H9 (cell line): ENCODE results near the gene LMX1B. TPM values are rescaled to one million over a fixed set of nuclear protein-coding genes. Genes with fewer than 3 reads are reported as not detected.

Source experiments
- DNase-seq: peaks from one replicate; pipeline ENCODE4 v3.0.0-alpha.2; 2017
- H2AFZ ChIP-seq: one replicate; pipeline ENCODE4 v1.6.1; 2013; ENCODE audit warnings: mild to moderate bottlenecking, low read length, control low read depth, moderate library complexity
- H2AK5ac ChIP-seq: 2 replicates; pipeline ENCODE4 v1.6.1; 2013; ENCODE audit warnings: low read length, control low read depth, mixed read lengths; ENCODE audit not compliant: insufficient read length
- H2BK120ac ChIP-seq: one replicate; pipeline ENCODE4 v1.6.1; 2013; ENCODE audit warnings: low read depth, mild to moderate bottlenecking, low read length, control low read depth, inconsistent platforms; ENCODE audit not compliant: poor library complexity, severe bottlenecking
- H2BK12ac ChIP-seq: 2 replicates; pipeline ENCODE4 v1.6.1; 2013; ENCODE audit warnings: low read length, control low read depth, mixed read lengths, low read depth; ENCODE audit not compliant: insufficient read length
- H2BK15ac ChIP-seq: 2 replicates; pipeline ENCODE4 v1.6.1; 2013; ENCODE audit warnings: low read depth, low read length, control low read depth
- H2BK20ac ChIP-seq: one replicate; pipeline ENCODE4 v1.6.1; 2013; ENCODE audit warnings: low read depth, mild to moderate bottlenecking, low read length, control low read depth, inconsistent platforms; ENCODE audit not compliant: poor library complexity, severe bottlenecking
- H2BK5ac ChIP-seq: 2 replicates; pipeline ENCODE4 v1.6.1; 2013; ENCODE audit warnings: low read length, control low read depth, mixed read lengths; ENCODE audit not compliant: insufficient read length
- H3K14ac ChIP-seq: 2 replicates; pipeline ENCODE4 v1.6.1; 2013; ENCODE audit warnings: low read length, control low read depth; ENCODE audit not compliant: insufficient read depth
- H3K18ac ChIP-seq: 2 replicates; pipeline ENCODE4 v1.6.1; 2013; ENCODE audit warnings: low read depth, mild to moderate bottlenecking, mixed read lengths, low read length, control low read depth; ENCODE audit not compliant: insufficient read length
- H3K23ac ChIP-seq: 2 replicates; pipeline ENCODE4 v1.6.1; 2013; ENCODE audit warnings: low read length, control low read depth, mixed read lengths, low read depth; ENCODE audit not compliant: insufficient read length
- H3K23me2 ChIP-seq: 2 replicates; pipeline ENCODE4 v1.6.1; 2013; ENCODE audit warnings: low read depth, mild to moderate bottlenecking, mixed read lengths, low read length, control low read depth; ENCODE audit not compliant: insufficient read length, poor library complexity, severe bottlenecking
- H3K27ac ChIP-seq: 2 replicates; pipeline ENCODE4 v1.5.1; 2013; ENCODE audit warnings: low read length, control low read depth, mixed read lengths, low read depth; ENCODE audit not compliant: insufficient read length
- H3K27me3 ChIP-seq: 2 replicates; pipeline ENCODE4 v1.6.1; 2013; ENCODE audit warnings: low read length, control low read depth, inconsistent platforms; ENCODE audit not compliant: insufficient read depth
- H3K4ac ChIP-seq: 2 replicates; pipeline ENCODE4 v1.6.1; 2013; ENCODE audit warnings: low read depth, mild to moderate bottlenecking, control low read depth, inconsistent platforms, low read length, moderate library complexity
- H3K4me1 ChIP-seq: 2 replicates; pipeline ENCODE4 v1.6.1; 2013; ENCODE audit warnings: low read length, control low read depth, inconsistent platforms; ENCODE audit not compliant: insufficient read depth
- H3K4me2 ChIP-seq: 2 replicates; pipeline ENCODE4 v1.6.1; 2013; ENCODE audit warnings: low read length, control low read depth, mixed read lengths; ENCODE audit not compliant: insufficient read length, insufficient read depth
- H3K56ac ChIP-seq: 2 replicates; pipeline ENCODE4 v1.6.1; 2013; ENCODE audit warnings: low read depth, mild to moderate bottlenecking, mixed read lengths, low read length, control low read depth; ENCODE audit not compliant: insufficient read length
- H3K79me1 ChIP-seq: 2 replicates; pipeline ENCODE4 v1.6.1; 2013; ENCODE audit warnings: low read depth, mild to moderate bottlenecking, moderate library complexity, low read length, control low read depth, inconsistent platforms; ENCODE audit not compliant: insufficient read depth, poor library complexity, severe bottlenecking
- H3K79me2 ChIP-seq: 2 replicates; pipeline ENCODE4 v1.6.1; 2013; ENCODE audit warnings: low read length, control low read depth, inconsistent platforms; ENCODE audit not compliant: insufficient read depth
- H3K9ac ChIP-seq: 2 replicates; pipeline ENCODE4 v1.6.1; 2013; ENCODE audit warnings: low read length, control low read depth, mixed read lengths; ENCODE audit not compliant: insufficient read length; ENCODE audit errors: extremely low read depth
- H3K9me3 ChIP-seq: one replicate; pipeline ENCODE4 v1.6.1; 2013; ENCODE audit warnings: low read depth, low read length, inconsistent platforms; ENCODE audit not compliant: control insufficient read depth
- H3T11ph ChIP-seq: one replicate; pipeline ENCODE4 v1.6.1; 2013; ENCODE audit warnings: mild to moderate bottlenecking, low read length, control low read depth, inconsistent platforms
- H4K20me1 ChIP-seq: one replicate; pipeline ENCODE4 v1.6.1; 2013; ENCODE audit not compliant: control insufficient read depth, insufficient read length, insufficient read depth
- H4K5ac ChIP-seq: 2 replicates; pipeline ENCODE4 v1.6.1; 2013; ENCODE audit warnings: low read depth, mild to moderate bottlenecking, mixed read lengths, low read length, control low read depth; ENCODE audit not compliant: insufficient read length
- H4K8ac ChIP-seq: replicated peaks from 2 replicates; pipeline ENCODE4 v1.6.1; 2013; ENCODE audit warnings: low read length, control low read depth, mixed read lengths, low read depth; ENCODE audit not compliant: insufficient read length
- H4K91ac ChIP-seq: 2 replicates; pipeline ENCODE4 v1.6.1; 2013; ENCODE audit warnings: low read depth, mild to moderate bottlenecking, moderate library complexity, mixed read lengths, low read length, control low read depth; ENCODE audit not compliant: insufficient read length
- H3K27ac Mint-ChIP-seq, 3 experiments: 2 replicates in 2 of 3; 3 replicates in 1 of 3; pipeline ENCODE4 v1.8.0; 2020 to 2021; ENCODE audit warnings: mixed read lengths in 3 of 3, mild to moderate bottlenecking in 1 of 3, moderate library complexity in 1 of 3
- H3K27me3 Mint-ChIP-seq: 2 replicates; pipeline ENCODE4 v1.8.0; 2021; ENCODE audit warnings: low read depth, mild to moderate bottlenecking, moderate library complexity, mixed read lengths
- H3K36me3 Mint-ChIP-seq, 3 experiments: 2 replicates in 2 of 3; 3 replicates in 1 of 3; pipeline ENCODE4 v1.8.0; 2020 to 2021; ENCODE audit warnings: low read depth in 3 of 3, mixed read lengths in 3 of 3; ENCODE audit not compliant: insufficient read depth in 1 of 3
- H3K4me1 Mint-ChIP-seq, 2 experiments: 2 replicates each; pipeline ENCODE4 v1.8.0; 2020; ENCODE audit warnings: mixed read lengths in 2 of 2
- H3K4me3 Mint-ChIP-seq, 2 experiments: 2 replicates in 1 of 2; 3 replicates in 1 of 2; pipeline ENCODE4 v1.8.0; 2020 to 2021; ENCODE audit warnings: mild to moderate bottlenecking in 2 of 2, mixed read lengths in 2 of 2, moderate library complexity in 1 of 2
- H3K9me3 Mint-ChIP-seq, 2 experiments: 2 replicates in 1 of 2; 3 replicates in 1 of 2; pipeline ENCODE4 v1.8.0; 2020; ENCODE audit warnings: mild to moderate bottlenecking in 2 of 2, mixed read lengths in 2 of 2, moderate library complexity in 1 of 2
- WGBS: extraction: QIAGEN DNeasy Blood & Tissue Kit; methylation state at CpG from one replicate; pipeline ENCODE4 v1.1.7; 2013; ENCODE audit warnings: missing lambda C conversion rate, low lambda C conversion rate, mixed read lengths; ENCODE audit not compliant: insufficient read length; ENCODE audit errors: extremely low coverage; 5-methylcytosine and 5-hydroxymethylcytosine counted together
- total RNA-seq: library from RNA; stranded (reverse); gene quantifications from 2 replicates; pipeline ENCODE4 v1.2.1, GENCODE V29; 2021
- TF ChIP-seq, protein P1 (sequence below): fragments of 200-600 bp; sonication (generic); conservative IDR thresholded peaks from 3 replicates; pipeline ENCODE4 v1.8.0; 2021; ENCODE audit warnings: antibody characterized with exemption, mild to moderate bottlenecking

LMX1B gene
- total RNA-seq, 1 experiment from 2014 or later, result 0.85 TPM

- peaks cover 16 to 40% of the 10 kb centered on the region in 2 experiments for H3K4me1 Mint-ChIP-seq
Measured at GRCh38 chr9:126647585-126648411, 34.1 kb downstream of the LMX1B start.

More at GRCh38 chr9:126647585-126648411, 34.1 kb downstream of the LMX1B start:
- Histone ChIP-seq H3K56ac (no peak overlapping the region), H2BK120ac (no peak overlapping the region), H3T11ph (no peak overlapping the region), H3K4me1 (no peaks in the 10 kb centered on the region), H2BK20ac (no peak overlapping the region), H2AFZ (no peak overlapping the region), H4K91ac (no peak overlapping the region), H3K4me2 (no peak overlapping the region), H2BK12ac (no peak overlapping the region), H3K27ac (no peak overlapping the region), H3K9ac (no peak overlapping the region), H3K18ac (no peak overlapping the region), H3K9me3 (no peaks in the 10 kb centered on the region), H2AK5ac (no peak overlapping the region), H2BK5ac (no peak overlapping the region), H3K79me1 (no peaks in the 10 kb centered on the region), H2BK15ac (no peak overlapping the region), H3K4ac (no peak overlapping the region), H4K8ac (no peak overlapping the region), H3K23ac (no peak overlapping the region), H3K23me2 (no peaks in the 10 kb centered on the region), H4K5ac (no peak overlapping the region), H3K14ac (no peak overlapping the region), H3K79me2 (no peaks in the 10 kb centered on the region), H3K27me3 (no peaks in the 10 kb centered on the region), H4K20me1 (no peaks in the 10 kb centered on the region)
- Mint-ChIP-seq H3K36me3 (no peaks in the 10 kb centered on the region), H3K9me3 (no peaks in the 10 kb centered on the region; a peak in 1 of 5 replicates), H3K4me3 (no peak overlapping the region), H3K27ac (no peak overlapping the region), H3K27me3 (peaks cover 86% of the 10 kb centered on the region)
- WGBS, result no CpG with 5 or more reads among the region's 16 CpGs
- TF ChIP-seq, protein P1, sequence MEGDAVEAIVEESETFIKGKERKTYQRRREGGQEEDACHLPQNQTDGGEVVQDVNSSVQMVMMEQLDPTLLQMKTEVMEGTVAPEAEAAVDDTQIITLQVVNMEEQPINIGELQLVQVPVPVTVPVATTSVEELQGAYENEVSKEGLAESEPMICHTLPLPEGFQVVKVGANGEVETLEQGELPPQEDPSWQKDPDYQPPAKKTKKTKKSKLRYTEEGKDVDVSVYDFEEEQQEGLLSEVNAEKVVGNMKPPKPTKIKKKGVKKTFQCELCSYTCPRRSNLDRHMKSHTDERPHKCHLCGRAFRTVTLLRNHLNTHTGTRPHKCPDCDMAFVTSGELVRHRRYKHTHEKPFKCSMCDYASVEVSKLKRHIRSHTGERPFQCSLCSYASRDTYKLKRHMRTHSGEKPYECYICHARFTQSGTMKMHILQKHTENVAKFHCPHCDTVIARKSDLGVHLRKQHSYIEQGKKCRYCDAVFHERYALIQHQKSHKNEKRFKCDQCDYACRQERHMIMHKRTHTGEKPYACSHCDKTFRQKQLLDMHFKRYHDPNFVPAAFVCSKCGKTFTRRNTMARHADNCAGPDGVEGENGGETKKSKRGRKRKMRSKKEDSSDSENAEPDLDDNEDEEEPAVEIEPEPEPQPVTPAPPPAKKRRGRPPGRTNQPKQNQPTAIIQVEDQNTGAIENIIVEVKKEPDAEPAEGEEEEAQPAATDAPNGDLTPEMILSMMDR, result no peak
- no peak for DNase-seq
